ENCODE measurements around the gene VPS54. TPM values are rescaled to one million over a fixed set of nuclear protein-coding genes. Genes with fewer than 3 reads are reported as not detected.
"Not testable (repeated sequence)": the region's sequence is repeated elsewhere in the genome, so short reads cannot be mapped to it uniquely, and the experiment has no call there.

VPS54 gene
- total RNA-seq, 1 experiment from 2014 or later: 19.2 TPM

DNA sequence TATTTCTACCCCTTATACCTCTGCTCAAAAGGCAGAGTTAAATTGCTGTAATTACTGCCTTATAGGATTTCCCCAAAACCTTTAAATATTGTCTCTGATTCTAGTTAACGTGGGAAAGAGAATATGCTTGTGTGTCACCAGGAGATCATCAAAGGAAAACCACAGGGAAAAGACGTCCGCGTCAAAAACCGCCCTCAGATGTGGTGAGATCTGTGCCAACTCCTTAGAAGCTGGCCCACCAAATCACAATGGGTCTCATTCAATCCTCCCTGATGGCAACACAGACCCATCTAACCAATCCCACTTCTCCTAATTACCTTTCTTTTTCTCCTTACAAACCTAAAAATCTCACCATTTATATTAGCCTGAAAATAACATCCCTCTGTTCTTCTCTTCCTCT lies 25.4 kb downstream of the VPS54 start:
- DNase-seq (ENCODE audit: low read depth): no peak

- not testable (repeated sequence) for DNase-seq (ENCODE audit: low read depth)
Observed at GRCh38 chr2:63993130-63993584, 26.1 kb downstream of the VPS54 start.

DNA sequence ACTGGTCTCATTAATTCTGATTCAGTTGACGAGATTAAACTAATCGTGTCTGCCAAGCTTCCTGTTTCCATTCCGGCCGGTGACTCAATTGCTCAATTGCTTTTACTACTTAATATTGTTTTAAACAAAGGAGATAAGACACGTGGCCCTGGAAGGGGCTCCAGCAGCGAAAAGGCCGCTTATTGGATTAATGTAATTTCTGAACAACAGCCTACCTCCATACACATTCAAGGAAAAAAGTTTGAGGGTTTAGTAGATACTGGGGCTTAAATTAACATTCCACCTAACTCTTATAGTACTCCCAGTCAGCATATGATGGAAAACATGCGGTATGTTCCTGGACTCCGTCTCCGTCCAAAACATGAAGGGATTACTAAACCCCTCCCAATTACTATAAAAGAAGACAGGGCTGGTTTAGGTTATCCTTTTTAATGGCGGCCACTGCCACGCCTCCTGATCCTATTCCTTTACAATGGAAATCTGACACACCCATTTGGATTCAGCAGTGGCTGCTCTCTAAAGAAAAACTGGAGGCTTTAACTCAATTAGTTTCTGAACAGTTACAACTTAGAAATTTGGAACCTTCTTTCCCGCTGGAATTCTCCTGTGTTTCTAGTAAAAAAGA lies 27.1 kb downstream of the VPS54 start:
- DNase-seq (ENCODE audit: low read depth): no peak

- DNase-seq (ENCODE audit: low read depth): not testable (repeated sequence)
Observed at GRCh38 chr2:63991173-63991999, 27.8 kb downstream of the VPS54 start.

DNA sequence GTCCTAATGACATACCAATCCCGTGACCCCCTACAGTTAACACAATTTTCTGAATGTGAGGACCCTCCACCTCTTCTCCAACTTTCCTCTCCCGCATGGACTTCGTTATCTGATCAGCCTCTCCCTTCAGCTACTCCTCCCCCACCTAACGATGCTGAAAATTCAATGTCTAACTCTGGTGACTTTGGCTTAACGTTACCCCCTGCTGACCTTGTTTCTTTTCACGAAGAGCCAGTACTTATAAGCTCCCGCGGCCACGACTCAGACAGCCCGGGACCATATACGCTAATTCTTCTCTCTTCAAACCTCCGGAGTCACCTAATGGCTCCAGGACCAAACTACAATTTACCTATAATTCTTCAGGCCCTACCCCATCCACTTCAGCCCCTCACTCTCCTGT lies 29.2 kb downstream of the VPS54 start:
- DNase-seq (ENCODE audit: low read depth): no peak

GRCh38 chr2:63988842-63989436 lies 30.3 kb downstream of the VPS54 start:
- not testable (repeated sequence) for DNase-seq (ENCODE audit: low read depth)

DNA sequence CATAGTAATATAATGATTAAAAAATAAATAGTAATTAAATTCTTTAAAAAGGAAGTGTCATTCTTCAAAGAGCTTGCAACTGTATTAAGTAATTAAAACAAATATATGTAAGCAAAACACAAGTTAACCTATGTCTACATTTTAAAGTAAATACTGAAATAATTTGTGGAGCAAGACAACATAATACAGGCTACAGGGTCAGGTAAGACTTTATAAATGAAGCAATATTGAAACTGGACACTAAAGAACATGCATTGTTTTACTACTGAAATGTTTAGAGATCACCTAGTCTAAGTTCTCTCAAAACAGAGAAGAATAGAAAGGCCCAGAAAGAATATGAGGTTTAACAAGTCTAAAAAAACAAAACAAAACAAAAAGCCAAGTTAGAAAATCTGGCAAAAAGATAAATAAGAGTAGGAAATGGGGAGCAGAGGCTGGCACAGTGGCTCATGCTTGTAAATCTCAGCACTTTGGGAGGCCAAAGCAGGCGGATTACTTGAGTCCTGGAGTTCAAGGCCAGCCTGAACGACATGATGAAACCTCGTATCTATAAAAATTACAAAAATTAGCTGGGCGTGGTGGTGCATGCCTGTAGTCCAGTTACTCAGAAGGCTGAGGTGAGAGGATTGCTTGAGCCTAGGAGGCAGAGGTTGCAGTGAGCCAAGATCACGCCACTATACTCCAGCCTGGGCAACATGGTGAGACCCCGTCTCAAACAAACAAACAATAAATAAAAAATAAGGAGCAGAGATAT lies 34.4 kb downstream of the VPS54 start:
- DNase-seq (ENCODE audit: low read depth): no peak

GRCh38 chr2:63983986-63984605 lies 35.1 kb downstream of the VPS54 start:
- no peak for DNase-seq (ENCODE audit: low read depth)

DNA sequence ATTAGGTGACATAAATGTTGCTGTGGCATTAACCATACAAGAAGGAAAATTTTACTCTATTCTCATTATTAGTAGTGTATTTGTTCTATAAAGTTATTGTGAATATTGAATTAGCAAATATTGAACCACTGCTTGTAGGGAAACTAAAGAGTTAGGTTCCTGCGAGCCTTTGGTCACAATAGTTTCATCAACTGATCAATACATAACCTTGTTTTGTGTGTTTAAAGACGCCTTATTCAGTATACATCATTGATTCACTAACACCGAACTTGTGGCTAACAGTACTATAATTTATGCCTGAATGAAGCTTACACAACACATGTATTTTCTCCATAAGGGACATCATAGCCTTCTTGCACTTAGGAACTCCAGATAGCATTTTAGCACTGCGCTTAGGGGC lies 36.9 kb downstream of the VPS54 start:
- DNase-seq (ENCODE audit: low read depth): no peak

GRCh38 chr2:63981702-63982103 lies 37.5 kb downstream of the VPS54 start:
- no peak for DNase-seq (ENCODE audit: low read depth)

- DNase-seq (ENCODE audit: low read depth): no peak
Observed at GRCh38 chr2:63980794-63981193, 38.4 kb downstream of the VPS54 start.

DNA sequence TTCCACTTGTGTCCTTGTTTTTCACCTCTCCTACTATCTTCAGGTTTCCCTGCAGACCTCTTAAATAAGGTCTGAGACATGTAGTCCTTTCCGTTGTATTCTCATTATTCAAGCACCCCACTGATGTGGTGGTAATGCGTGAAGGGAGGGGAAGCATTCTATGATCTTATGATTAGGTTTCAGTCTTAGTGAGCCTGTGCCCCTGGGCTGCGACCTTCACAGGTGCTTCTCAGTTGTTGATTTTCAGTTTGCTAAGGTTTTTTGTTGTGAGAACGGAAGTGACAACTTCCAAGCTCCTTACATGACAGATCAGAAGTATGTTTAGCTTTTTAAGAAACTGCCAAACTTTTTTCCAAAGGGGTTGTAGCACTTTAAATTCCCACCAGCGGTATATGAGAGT lies 41.3 kb downstream of the VPS54 start:
- DNase-seq (ENCODE audit: low read depth): no peak

GRCh38 chr2:63976125-63976510 lies 43.1 kb downstream of the VPS54 start:
- no peak for DNase-seq (ENCODE audit: low read depth)

GRCh38 chr2:63975437-63976124 lies 43.6 kb downstream of the VPS54 start:
- DNase-seq (ENCODE audit: low read depth): no peak

GRCh38 chr2:63975036-63975435 lies 44.2 kb downstream of the VPS54 start:
- not testable (repeated sequence) for DNase-seq (ENCODE audit: low read depth)

- no peak for DNase-seq (ENCODE audit: low read depth)
Observed at GRCh38 chr2:63962186-63962585, 57.0 kb downstream of the VPS54 start.

GRCh38 chr2:63950414-63950813 lies 68.8 kb downstream of the VPS54 start:
- no peak for DNase-seq (ENCODE audit: low read depth)

DNA sequence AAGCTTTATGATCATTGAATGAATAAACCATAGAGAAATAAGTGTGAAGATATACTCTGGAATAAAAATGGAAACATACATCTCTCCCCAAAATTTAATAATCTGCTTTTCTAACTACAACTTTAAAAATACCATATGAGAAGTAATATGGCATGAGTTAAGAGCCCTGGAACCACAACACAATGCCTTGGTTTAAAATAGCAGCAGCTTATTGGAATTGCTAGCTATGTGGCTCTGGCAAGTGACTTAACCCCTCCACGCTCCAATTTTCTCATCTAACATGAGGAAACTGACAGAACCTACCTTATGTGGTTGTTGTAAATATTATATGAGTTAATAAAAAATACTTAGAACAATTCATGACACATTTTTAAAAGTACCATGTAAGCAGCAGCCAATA lies 76.4 kb downstream of the VPS54 start:
- DNase-seq (ENCODE audit: low read depth): no peak

DNA sequence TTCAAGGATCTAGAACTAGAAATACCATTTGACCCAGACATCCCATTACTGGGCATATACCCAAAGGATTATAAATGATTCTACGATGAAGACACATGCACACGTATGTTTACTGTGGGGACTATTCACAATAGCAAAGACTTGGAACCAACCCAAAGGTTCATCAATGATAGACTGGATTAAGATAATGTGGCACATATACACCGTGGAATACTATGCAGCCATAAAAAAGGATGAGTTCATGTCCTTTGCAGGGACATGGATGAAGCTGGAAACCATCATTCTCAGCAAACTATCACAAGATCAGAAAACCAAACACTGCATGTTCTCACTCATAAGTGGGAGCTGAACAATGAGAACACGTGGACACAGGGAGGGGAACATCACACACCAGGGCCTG lies 87.1 kb downstream of the VPS54 start:
- DNase-seq (ENCODE audit: low read depth): not testable (repeated sequence)

DNA sequence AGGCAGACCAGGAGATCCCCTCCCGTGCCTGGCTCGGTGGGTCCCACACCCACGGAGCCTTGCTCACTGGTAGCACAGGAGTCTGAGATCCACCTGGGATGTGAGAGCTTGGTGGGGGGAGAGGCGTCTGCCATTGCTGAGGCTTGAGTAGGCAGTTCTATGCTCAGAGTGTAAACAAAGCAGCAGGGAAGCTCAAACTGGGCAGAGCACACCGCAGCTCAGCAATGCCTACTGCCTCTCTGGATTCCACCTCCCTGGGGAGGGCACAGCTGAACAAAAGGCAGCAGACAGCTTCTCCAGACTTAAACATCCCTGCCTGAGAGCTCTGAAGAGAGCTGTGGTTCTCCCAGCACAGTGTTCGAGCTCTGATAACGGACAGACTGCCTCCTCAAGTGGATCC lies 92.4 kb downstream of the VPS54 start:
- DNase-seq (ENCODE audit: low read depth): no peak

DNA sequence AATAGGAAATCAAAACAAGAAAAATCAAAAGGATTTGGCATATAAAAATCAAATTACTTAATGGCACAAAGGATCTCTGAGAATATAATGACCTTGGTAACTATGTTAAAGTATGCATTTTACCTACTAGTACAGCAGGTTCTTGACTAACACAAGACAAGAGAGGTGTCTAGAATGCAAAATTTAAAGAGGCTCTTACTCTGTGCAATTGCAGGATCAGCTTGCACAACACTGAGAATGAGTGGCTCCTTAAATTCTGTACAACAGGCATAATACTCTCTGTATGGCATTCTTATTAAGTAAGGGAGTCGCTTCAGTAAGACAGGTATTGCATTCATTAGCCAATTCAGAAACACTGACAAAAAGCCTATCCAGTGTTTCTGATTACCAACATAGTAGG lies 104.9 kb downstream of the VPS54 start:
- no peak for DNase-seq (ENCODE audit: low read depth)
